Neural progenitor cell (in vitro differentiated cells): ENCODE results near the gene DEPDC4. TPM values are rescaled to one million over a fixed set of nuclear protein-coding genes. Genes with fewer than 3 reads are reported as not detected.
"Not testable (repeated sequence)": the region's sequence is repeated elsewhere in the genome, so short reads cannot be mapped to it uniquely, and the experiment has no call there.

Source experiments
- DNase-seq: peaks from one replicate; pipeline ENCODE4 v3.0.0-alpha.2; 2016; ENCODE audit warnings: low spot score
- H2AFZ ChIP-seq: fragments of 200-600 bp; sonication (generic); replicated peaks from 2 replicates; pipeline ENCODE4 v1.6.1; 2016; ENCODE audit warnings: antibody characterized with exemption
- H3F3A ChIP-seq: fragments of 200-600 bp; sonication (generic); 2 replicates; pipeline ENCODE4 v1.6.1; 2016; ENCODE audit warnings: antibody characterized with exemption, low read depth
- H3K27ac ChIP-seq: fragments of 200-600 bp; sonication (generic); 2 replicates; pipeline ENCODE4 v1.5.1; 2016; ENCODE audit warnings: mild to moderate bottlenecking
- H3K27me3 ChIP-seq: fragments of 200-600 bp; sonication (generic); 2 replicates; pipeline ENCODE4 v1.6.1; 2016; ENCODE audit warnings: mild to moderate bottlenecking, moderate library complexity
- H3K36me3 ChIP-seq: fragments of 200-600 bp; sonication (generic); 2 replicates; pipeline ENCODE4 v1.5.1; 2016
- H3K4me1 ChIP-seq: fragments of 200-600 bp; sonication (generic); 2 replicates; pipeline ENCODE4 v1.6.1; 2016; ENCODE audit warnings: mixed run types
- H3K4me2 ChIP-seq: fragments of 200-600 bp; sonication (generic); 2 replicates; pipeline ENCODE4 v1.6.1; 2016
- H3K4me3 ChIP-seq: fragments of 200-600 bp; sonication (generic); 2 replicates; pipeline ENCODE4 v1.5.1; 2016
- H3K79me2 ChIP-seq: fragments of 200-600 bp; sonication (generic); 2 replicates; pipeline ENCODE4 v1.6.1; 2016; ENCODE audit warnings: low read depth
- H3K9ac ChIP-seq: fragments of 200-600 bp; sonication (generic); 2 replicates; pipeline ENCODE4 v1.6.1; 2016
- H3K9me3 ChIP-seq: fragments of 200-600 bp; sonication (generic); 2 replicates; pipeline ENCODE4 v1.5.1; 2016; ENCODE audit warnings: low read depth
- H4K20me1 ChIP-seq: fragments of 200-600 bp; sonication (generic); 2 replicates; pipeline ENCODE4 v1.6.1; 2016; ENCODE audit warnings: low read depth
- H3K27ac Mint-ChIP-seq: 3 replicates; pipeline ENCODE4 v1.8.0; 2021; ENCODE audit warnings: mixed read lengths
- H3K27me3 Mint-ChIP-seq: 2 replicates; pipeline ENCODE4 v1.8.0; 2022; ENCODE audit warnings: low read depth, mild to moderate bottlenecking, inconsistent platforms, moderate library complexity, mixed read lengths; ENCODE audit not compliant: insufficient read depth
- H3K36me3 Mint-ChIP-seq: 3 replicates; pipeline ENCODE4 v1.8.0; 2021; ENCODE audit warnings: mixed read lengths
- H3K4me1 Mint-ChIP-seq: 3 replicates; pipeline ENCODE4 v1.8.0; 2021; ENCODE audit warnings: mixed read lengths
- H3K4me3 Mint-ChIP-seq: 3 replicates; pipeline ENCODE4 v1.8.0; 2021; ENCODE audit warnings: mild to moderate bottlenecking, moderate library complexity, mixed read lengths
- H3K9me3 Mint-ChIP-seq: 3 replicates; pipeline ENCODE4 v1.8.0; 2020; ENCODE audit warnings: mixed read lengths
- CTCF ChIP-seq: fragments of 200-600 bp; sonication (generic); IDR thresholded peaks from 2 replicates; pipeline ENCODE4 v1.5.1; 2017; ENCODE audit warnings: antibody characterized with exemption, mild to moderate bottlenecking
- EZH2 ChIP-seq: fragments of 200-600 bp; sonication (generic); IDR thresholded peaks from 2 replicates; pipeline ENCODE4 v1.6.1; 2017; ENCODE audit warnings: antibody characterized with exemption, mild to moderate bottlenecking, moderate library complexity
- EZH2phosphoT487 ChIP-seq: fragments of 200-600 bp; sonication (generic); IDR thresholded peaks from 2 replicates; pipeline ENCODE4 v1.6.1; 2017; ENCODE audit warnings: antibody characterized with exemption
- total RNA-seq: library from RNA; depleted of rRNA; stranded (reverse); fragments of >200 nt; gene quantifications from 2 replicates; pipeline ENCODE4 v1.2.3, GENCODE V29; 2015; ENCODE audit warnings: low replicate concordance

The DEPDC4 gene
- total RNA-seq, 1 donor from 2014 or later: 4.2 TPM

DNA sequence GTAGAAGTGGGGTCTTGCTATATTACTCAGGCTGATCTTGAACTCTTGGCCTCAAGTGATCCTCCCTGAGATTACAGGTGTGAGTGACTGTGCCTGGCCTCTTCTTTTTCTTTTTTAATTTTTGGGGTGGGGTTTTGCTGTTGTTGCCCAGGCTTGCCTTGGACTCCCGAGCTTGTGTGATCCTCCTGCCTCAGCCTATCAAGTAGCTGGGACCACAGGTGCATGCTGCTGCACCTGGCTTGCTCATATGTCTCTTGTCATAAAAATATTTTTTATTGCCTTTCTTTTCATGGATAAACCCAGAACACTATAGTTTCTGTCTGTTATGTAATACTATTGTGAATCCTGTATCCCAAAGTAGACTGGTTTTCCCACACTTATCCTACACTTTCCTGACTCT is 26.1 kb upstream of the DEPDC4 start:
- Histone ChIP-seq H3K4me1 (no peaks in the 10 kb centered on the region), H4K20me1 (no peaks in the 10 kb centered on the region), H3K4me2 (no peak overlapping the region), H3K27ac (peak overlapping the region; percentile 51), H3K9me3 (no peaks in the 10 kb centered on the region), H3K4me3 (no peak overlapping the region), H3K79me2 (no peaks in the 10 kb centered on the region), H3F3A (no peaks in the 10 kb centered on the region), H3K9ac (no peak overlapping the region), H2AFZ (no peak overlapping the region), H3K27me3 (no peaks in the 10 kb centered on the region), H3K36me3 (peaks cover 12% of the 10 kb centered on the region)
- TF ChIP-seq EZH2 (no peak), EZH2phosphoT487 (no peak), CTCF (no peak)
- Mint-ChIP-seq H3K4me1 (no peaks in the 10 kb centered on the region), H3K27ac (no peak overlapping the region), H3K36me3 (peaks cover 31% of the 10 kb centered on the region), H3K4me3 (no peak overlapping the region), H3K9me3 (peaks cover 2% of the 10 kb centered on the region), H3K27me3 (no peaks in the 10 kb centered on the region)
- DNase-seq: no peak

DNA sequence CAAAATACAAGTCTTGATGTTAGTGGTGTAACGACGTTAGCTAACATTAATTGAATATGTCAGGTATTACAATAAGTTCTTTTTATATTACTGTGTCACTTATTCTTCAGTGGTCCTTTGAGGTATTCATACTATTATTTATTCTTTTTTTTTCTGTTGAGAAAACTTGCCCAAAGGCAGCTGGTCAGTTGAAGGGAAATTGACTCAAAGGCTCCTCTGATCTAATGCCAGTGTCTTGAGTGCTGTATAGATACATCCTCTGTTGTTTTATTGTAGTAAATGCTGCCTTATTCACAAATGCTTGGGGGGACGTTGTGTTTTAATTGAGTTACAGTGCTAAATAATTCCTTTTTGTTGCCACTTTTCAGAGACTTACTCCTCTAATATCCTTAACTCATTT is 23.1 kb upstream of the DEPDC4 start:
- no peak overlapping the region for H3K9ac ChIP-seq
- Mint-ChIP-seq H3K9me3 (peaks cover 2% of the 10 kb centered on the region), H3K36me3 (peaks cover 21% of the 10 kb centered on the region), H3K4me3 (no peak overlapping the region), H3K4me1 (no peaks in the 10 kb centered on the region), H3K27ac (no peak overlapping the region), H3K27me3 (no peaks in the 10 kb centered on the region)
- no peak overlapping the region for H3K4me2 ChIP-seq
- TF ChIP-seq EZH2: no peak
- TF ChIP-seq CTCF: no peak
- TF ChIP-seq EZH2phosphoT487: no peak
- no peaks in the 10 kb centered on the region for H3F3A ChIP-seq
- H3K27me3 ChIP-seq: no peaks in the 10 kb centered on the region
- H3K27ac ChIP-seq: no peak overlapping the region
- no peak overlapping the region for H3K4me3 ChIP-seq
- peaks cover 8% of the 10 kb centered on the region for H3K79me2 ChIP-seq
- DNase-seq: no peak
- no peak overlapping the region for H2AFZ ChIP-seq
- peaks cover 10% of the 10 kb centered on the region for H3K36me3 ChIP-seq
- H3K4me1 ChIP-seq: no peaks in the 10 kb centered on the region
- no peaks in the 10 kb centered on the region for H4K20me1 ChIP-seq
- no peaks in the 10 kb centered on the region for H3K9me3 ChIP-seq

- Histone ChIP-seq H3K9me3 (no peaks in the 10 kb centered on the region), H3F3A (no peaks in the 10 kb centered on the region), H3K36me3 (peaks cover 10% of the 10 kb centered on the region), H3K79me2 (peaks cover 8% of the 10 kb centered on the region), H3K4me2 (no peak overlapping the region), H3K27me3 (no peaks in the 10 kb centered on the region), H3K9ac (no peak overlapping the region), H4K20me1 (no peaks in the 10 kb centered on the region), H3K4me1 (no peaks in the 10 kb centered on the region), H2AFZ (no peak overlapping the region), H3K4me3 (no peak overlapping the region), H3K27ac (no peak overlapping the region)
- peaks cover 2% of the 10 kb centered on the region for H3K9me3 Mint-ChIP-seq
- H3K27ac Mint-ChIP-seq: no peak overlapping the region
- peaks cover 21% of the 10 kb centered on the region for H3K36me3 Mint-ChIP-seq
- TF ChIP-seq EZH2 (no peak), CTCF (no peak), EZH2phosphoT487 (no peak)
- no peak overlapping the region for H3K4me3 Mint-ChIP-seq
- DNase-seq: no peak
- no peaks in the 10 kb centered on the region for H3K4me1 Mint-ChIP-seq
- H3K27me3 Mint-ChIP-seq: no peaks in the 10 kb centered on the region
Observed at GRCh38 chr12:100289038-100289437, 22.2 kb upstream of the DEPDC4 start.

GRCh38 chr12:100284556-100284955 is 17.7 kb upstream of the DEPDC4 start:
- not testable (repeated sequence) for H3K4me2 ChIP-seq, H3K9ac ChIP-seq, H3K9me3 ChIP-seq, H3K27me3 ChIP-seq, H2AFZ ChIP-seq, H3K4me3 ChIP-seq, H3K36me3 ChIP-seq, H3K9me3 Mint-ChIP-seq, H3F3A ChIP-seq, H3K4me1 Mint-ChIP-seq, H3K27me3 Mint-ChIP-seq, H3K27ac Mint-ChIP-seq, H3K4me3 Mint-ChIP-seq, H3K27ac ChIP-seq, DNase-seq, H3K4me1 ChIP-seq, H3K36me3 Mint-ChIP-seq
- Histone ChIP-seq H3K79me2 (peaks cover 50% of the 10 kb centered on the region), H4K20me1 (peaks cover 33% of the 10 kb centered on the region)
